ENCODE results near the gene PRDM16.

Gene PRDM16

GRCh38 chr1:3442331-3442730 lies 373.3 kb downstream of the PRDM16 start:
- Histone ChIP-seq H3K9me3 (replicated peaks; ENCODE audit: low read length) (no peaks in the 10 kb centered on the region), H3K4me1 (ENCODE audit: control insufficient read depth, insufficient read depth, low read length) (no peaks in the 10 kb centered on the region), H3K4me3 (ENCODE audit: low read length) (no peak overlapping the region), H3K27me3 (ENCODE audit: control insufficient read depth, insufficient read depth, low read length) (peaks cover 44% of the 10 kb centered on the region), H3K36me3 (ENCODE audit: insufficient read depth, low read length) (no peaks in the 10 kb centered on the region), H3K9ac (ENCODE audit: low read depth, low read length) (no peak overlapping the region), H3K4me2 (ENCODE audit: low read length) (no peak overlapping the region)

GRCh38 chr1:3442901-3443300 lies 373.9 kb downstream of the PRDM16 start:
- no peak overlapping the region for H3K9ac ChIP-seq (ENCODE audit: low read depth, low read length)
- H3K4me2 ChIP-seq (ENCODE audit: low read length) = no peak overlapping the region
- H3K27me3 ChIP-seq (ENCODE audit: control insufficient read depth, insufficient read depth, low read length) = peaks cover 48% of the 10 kb centered on the region
- no peaks in the 10 kb centered on the region for H3K4me1 ChIP-seq (ENCODE audit: control insufficient read depth, insufficient read depth, low read length)
- no peaks in the 10 kb centered on the region for H3K36me3 ChIP-seq (ENCODE audit: insufficient read depth, low read length)
- H3K4me3 ChIP-seq (ENCODE audit: low read length) = no peak overlapping the region
- no peaks in the 10 kb centered on the region for H3K9me3 ChIP-seq (replicated peaks; ENCODE audit: low read length)

- Histone ChIP-seq H3K36me3 (ENCODE audit: insufficient read depth, low read length) (no peaks in the 10 kb centered on the region), H3K4me1 (ENCODE audit: control insufficient read depth, insufficient read depth, low read length) (no peaks in the 10 kb centered on the region), H3K9me3 (replicated peaks; ENCODE audit: low read length) (no peaks in the 10 kb centered on the region), H3K4me3 (ENCODE audit: low read length) (no peak overlapping the region), H3K4me2 (ENCODE audit: low read length) (no peak overlapping the region), H3K9ac (ENCODE audit: low read depth, low read length) (no peak overlapping the region), H3K27me3 (ENCODE audit: control insufficient read depth, insufficient read depth, low read length) (peaks cover 42% of the 10 kb centered on the region)
These were observed 374.8 kb downstream of the PRDM16 start for GRCh38 chr1:3443807-3444206.

- Histone ChIP-seq H3K36me3 (ENCODE audit: insufficient read depth, low read length) (no peaks in the 10 kb centered on the region), H3K27me3 (ENCODE audit: control insufficient read depth, insufficient read depth, low read length) (peaks cover 41% of the 10 kb centered on the region), H3K9ac (ENCODE audit: low read depth, low read length) (no peak overlapping the region), H3K9me3 (replicated peaks; ENCODE audit: low read length) (no peaks in the 10 kb centered on the region), H3K4me1 (ENCODE audit: control insufficient read depth, insufficient read depth, low read length) (no peaks in the 10 kb centered on the region), H3K4me3 (ENCODE audit: low read length) (no peak overlapping the region), H3K4me2 (ENCODE audit: low read length) (no peak overlapping the region)
These were observed 375.3 kb downstream of the PRDM16 start for GRCh38 chr1:3444298-3444697.

- H3K4me1 ChIP-seq (ENCODE audit: control insufficient read depth, insufficient read depth, low read length) = no peaks in the 10 kb centered on the region
- peaks cover 43% of the 10 kb centered on the region for H3K27me3 ChIP-seq (ENCODE audit: control insufficient read depth, insufficient read depth, low read length)
- H3K4me2 ChIP-seq (ENCODE audit: low read length) = no peak overlapping the region
- no peak overlapping the region for H3K4me3 ChIP-seq (ENCODE audit: low read length)
- no peaks in the 10 kb centered on the region for H3K36me3 ChIP-seq (ENCODE audit: insufficient read depth, low read length)
- no peaks in the 10 kb centered on the region for H3K9me3 ChIP-seq (replicated peaks; ENCODE audit: low read length)
- no peak overlapping the region for H3K9ac ChIP-seq (ENCODE audit: low read depth, low read length)
These were observed 375.7 kb downstream of the PRDM16 start for GRCh38 chr1:3444736-3445135.

GRCh38 chr1:3450202-3450863 lies 381.3 kb downstream of the PRDM16 start:
- peaks cover 40% of the 10 kb centered on the region for H3K27me3 ChIP-seq (ENCODE audit: control insufficient read depth, insufficient read depth, low read length)
- no peaks in the 10 kb centered on the region for H3K36me3 ChIP-seq (ENCODE audit: insufficient read depth, low read length)
- no peak overlapping the region for H3K4me2 ChIP-seq (ENCODE audit: low read length)
- H3K4me1 ChIP-seq (ENCODE audit: control insufficient read depth, insufficient read depth, low read length) = no peaks in the 10 kb centered on the region
- no peak overlapping the region for H3K4me3 ChIP-seq (ENCODE audit: low read length)
- H3K9me3 ChIP-seq (replicated peaks; ENCODE audit: low read length) = no peaks in the 10 kb centered on the region
- no peak overlapping the region for H3K9ac ChIP-seq (ENCODE audit: low read depth, low read length)

GRCh38 chr1:3450983-3451382 lies 382.0 kb downstream of the PRDM16 start:
- Histone ChIP-seq H3K9ac (ENCODE audit: low read depth, low read length) (no peak overlapping the region), H3K4me2 (ENCODE audit: low read length) (no peak overlapping the region), H3K4me3 (ENCODE audit: low read length) (no peak overlapping the region), H3K9me3 (replicated peaks; ENCODE audit: low read length) (no peaks in the 10 kb centered on the region), H3K27me3 (ENCODE audit: control insufficient read depth, insufficient read depth, low read length) (peaks cover 45% of the 10 kb centered on the region), H3K4me1 (ENCODE audit: control insufficient read depth, insufficient read depth, low read length) (no peaks in the 10 kb centered on the region), H3K36me3 (ENCODE audit: insufficient read depth, low read length) (no peaks in the 10 kb centered on the region)

GRCh38 chr1:3451994-3452865 lies 383.2 kb downstream of the PRDM16 start:
- H3K4me2 ChIP-seq (ENCODE audit: low read length) = no peak overlapping the region
- H3K4me1 ChIP-seq (ENCODE audit: control insufficient read depth, insufficient read depth, low read length) = no peaks in the 10 kb centered on the region
- no peaks in the 10 kb centered on the region for H3K36me3 ChIP-seq (ENCODE audit: insufficient read depth, low read length)
- H3K9me3 ChIP-seq (replicated peaks; ENCODE audit: low read length) = no peaks in the 10 kb centered on the region
- H3K27me3 ChIP-seq (ENCODE audit: control insufficient read depth, insufficient read depth, low read length) = peaks cover 56% of the 10 kb centered on the region
- H3K9ac ChIP-seq (ENCODE audit: low read depth, low read length) = peak overlapping the region; percentile 41
- no peak overlapping the region for H3K4me3 ChIP-seq (ENCODE audit: low read length)

- Histone ChIP-seq H3K27me3 (ENCODE audit: control insufficient read depth, insufficient read depth, low read length) (peaks cover 57% of the 10 kb centered on the region), H3K9ac (ENCODE audit: low read depth, low read length) (peak overlapping the region; percentile 41), H3K4me3 (ENCODE audit: low read length) (no peak overlapping the region), H3K4me1 (ENCODE audit: control insufficient read depth, insufficient read depth, low read length) (no peaks in the 10 kb centered on the region), H3K36me3 (ENCODE audit: insufficient read depth, low read length) (no peaks in the 10 kb centered on the region), H3K4me2 (ENCODE audit: low read length) (no peak overlapping the region), H3K9me3 (replicated peaks; ENCODE audit: low read length) (no peaks in the 10 kb centered on the region)
These were observed 383.8 kb downstream of the PRDM16 start for GRCh38 chr1:3452866-3453175.

- no peak overlapping the region for H3K4me2 ChIP-seq (ENCODE audit: low read length)
- no peaks in the 10 kb centered on the region for H3K36me3 ChIP-seq (ENCODE audit: insufficient read depth, low read length)
- no peak overlapping the region for H3K9ac ChIP-seq (ENCODE audit: low read depth, low read length)
- H3K4me3 ChIP-seq (ENCODE audit: low read length) = no peak overlapping the region
- no peaks in the 10 kb centered on the region for H3K4me1 ChIP-seq (ENCODE audit: control insufficient read depth, insufficient read depth, low read length)
- H3K27me3 ChIP-seq (ENCODE audit: control insufficient read depth, insufficient read depth, low read length) = peaks cover 60% of the 10 kb centered on the region
- H3K9me3 ChIP-seq (replicated peaks; ENCODE audit: low read length) = no peaks in the 10 kb centered on the region
These were observed 384.3 kb downstream of the PRDM16 start for GRCh38 chr1:3453203-3453761.

- H3K36me3 ChIP-seq (ENCODE audit: insufficient read depth, low read length) = no peaks in the 10 kb centered on the region
- no peak within 1 kb of the TSS for H3K9ac ChIP-seq (ENCODE audit: low read depth, low read length)
- H3K9me3 ChIP-seq (replicated peaks; ENCODE audit: low read length) = no peaks in the 10 kb centered on the region
- H3K27me3 ChIP-seq (ENCODE audit: control insufficient read depth, insufficient read depth, low read length) = peaks cover 63% of the 10 kb centered on the region
- no peaks in the 10 kb centered on the region for H3K4me1 ChIP-seq (ENCODE audit: control insufficient read depth, insufficient read depth, low read length)
- H3K4me2 ChIP-seq (ENCODE audit: low read length) = peak within 1 kb of the TSS; percentile 52
- no peak within 1 kb of the TSS for H3K4me3 ChIP-seq (ENCODE audit: low read length)
These were observed 385.1 kb downstream of the PRDM16 start, which contains the start of gene ARHGEF16 for GRCh38 chr1:3453891-3454810. ARHGEF16 (plus strand) TSS chr1:3454665; CDS start chr1:3463085, 8,420 bp downstream.

Measured in skeletal muscle satellite cell (primary cell).